Activated T-cell treated with anti-CD3 and anti-CD28 coated beads, Interleukin-2, amount 50 U/mL, for 4 hours (primary cell): ENCODE measurements around the gene TAOK3. TPM values are rescaled to one million over a fixed set of nuclear protein-coding genes. Genes with fewer than 3 reads are reported as not detected.

Experiments
- ATAC-seq, 2 donors: fragments of 200-7000 bp; cut with Tn5 transposase; one replicate each; pipeline ENCODE4 v1.10.0; 2021
- DNase-seq: peaks from one replicate; pipeline ENCODE4 v3.0.0-alpha.2; 2020
- H3K27me3 Mint-ChIP-seq: one replicate; pipeline ENCODE4 v1.8.0; 2021; ENCODE audit warnings: low read depth, mixed read lengths
- H3K36me3 Mint-ChIP-seq: one replicate; pipeline ENCODE4 v1.8.0; 2022; ENCODE audit warnings: mixed read lengths; ENCODE audit not compliant: insufficient read depth
- H3K4me1 Mint-ChIP-seq: one replicate; pipeline ENCODE4 v1.8.0; 2021; ENCODE audit warnings: low read depth, mixed read lengths
- H3K4me3 Mint-ChIP-seq: one replicate; pipeline ENCODE4 v1.8.0; 2021; ENCODE audit warnings: mild to moderate bottlenecking, moderate library complexity, mixed read lengths
- H3K9me3 Mint-ChIP-seq: one replicate; pipeline ENCODE4 v1.8.0; 2021; ENCODE audit warnings: mixed read lengths
- total RNA-seq, 3 donors: library from RNA; stranded (reverse); gene quantifications; one replicate each; pipeline ENCODE4 v1.2.1, GENCODE V29; 2021

The TAOK3 gene
- total RNA-seq, 3 donors from 2014 or later = 39.8 to 46.5 (median 43.9) TPM

- Mint-ChIP-seq H3K4me1 (no peaks in the 10 kb centered on the region), H3K27me3 (no peaks in the 10 kb centered on the region), H3K4me3 (no peak overlapping the region), H3K36me3 (peaks cover 26% of the 10 kb centered on the region), H3K9me3 (no peaks in the 10 kb centered on the region)
- no peak for DNase-seq
- no peak for ATAC-seq
Observed at GRCh38 chr12:118212606-118213005, 160.1 kb downstream of the TAOK3 start.

GRCh38 chr12:118206107-118206412 lies 166.6 kb downstream of the TAOK3 start:
- Mint-ChIP-seq H3K27me3 (no peaks in the 10 kb centered on the region), H3K36me3 (peaks cover 16% of the 10 kb centered on the region), H3K9me3 (no peaks in the 10 kb centered on the region), H3K4me1 (no peaks in the 10 kb centered on the region), H3K4me3 (no peak overlapping the region)
- no peak for DNase-seq
- ATAC-seq = no peak

- Mint-ChIP-seq H3K9me3 (no peaks in the 10 kb centered on the region), H3K4me3 (no peak overlapping the region), H3K27me3 (no peaks in the 10 kb centered on the region), H3K36me3 (peaks cover 28% of the 10 kb centered on the region), H3K4me1 (no peaks in the 10 kb centered on the region)
- ATAC-seq (no peak), DNase-seq (no peak)
Observed at GRCh38 chr12:118193958-118194357, 178.7 kb downstream of the TAOK3 start.

- H3K4me1 Mint-ChIP-seq = peaks cover 2% of the 10 kb centered on the region
- no peak for ATAC-seq
- no peaks in the 10 kb centered on the region for H3K9me3 Mint-ChIP-seq
- H3K27me3 Mint-ChIP-seq = no peaks in the 10 kb centered on the region
- H3K36me3 Mint-ChIP-seq = peaks cover 28% of the 10 kb centered on the region
- no peak overlapping the region for H3K4me3 Mint-ChIP-seq
- DNase-seq = no peak
Observed at GRCh38 chr12:118193477-118193876, 179.2 kb downstream of the TAOK3 start.

- DNase-seq = no peak
- ATAC-seq = no peak
- peaks cover 20% of the 10 kb centered on the region for H3K36me3 Mint-ChIP-seq
Observed at GRCh38 chr12:118190266-118190665, 182.4 kb downstream of the TAOK3 start.

GRCh38 chr12:118189741-118190191 lies 182.9 kb downstream of the TAOK3 start:
- Mint-ChIP-seq H3K36me3 (peaks cover 20% of the 10 kb centered on the region), H3K9me3 (no peaks in the 10 kb centered on the region), H3K27me3 (no peaks in the 10 kb centered on the region), H3K4me3 (no peak overlapping the region), H3K4me1 (peaks cover 14% of the 10 kb centered on the region)
- ATAC-seq = no peak
- DNase-seq = no peak

More at GRCh38 chr12:118190266-118190665, 182.4 kb downstream of the TAOK3 start:
- Mint-ChIP-seq H3K27me3 (no peaks in the 10 kb centered on the region), H3K4me1 (peaks cover 14% of the 10 kb centered on the region), H3K9me3 (no peaks in the 10 kb centered on the region), H3K4me3 (no peak overlapping the region)

- peaks cover 20% of the 10 kb centered on the region for H3K36me3 Mint-ChIP-seq
Observed at GRCh38 chr12:118188690-118189371, 183.9 kb downstream of the TAOK3 start.

GRCh38 chr12:118187751-118188435 lies 184.8 kb downstream of the TAOK3 start:
- peaks cover 18% of the 10 kb centered on the region for H3K4me1 Mint-ChIP-seq
- DNase-seq (no peak), ATAC-seq (no peak)
- peaks cover 20% of the 10 kb centered on the region for H3K36me3 Mint-ChIP-seq
- H3K27me3 Mint-ChIP-seq = no peaks in the 10 kb centered on the region
- H3K4me3 Mint-ChIP-seq = no peak overlapping the region
- H3K9me3 Mint-ChIP-seq = no peaks in the 10 kb centered on the region

More at GRCh38 chr12:118188690-118189371, 183.9 kb downstream of the TAOK3 start:
- no peak for DNase-seq
- no peaks in the 10 kb centered on the region for H3K27me3 Mint-ChIP-seq
- ATAC-seq = no peak
- no peaks in the 10 kb centered on the region for H3K9me3 Mint-ChIP-seq
- H3K4me3 Mint-ChIP-seq = no peak overlapping the region
- H3K4me1 Mint-ChIP-seq = peaks cover 14% of the 10 kb centered on the region

- Mint-ChIP-seq H3K27me3 (no peaks in the 10 kb centered on the region), H3K9me3 (no peaks in the 10 kb centered on the region), H3K36me3 (peaks cover 23% of the 10 kb centered on the region), H3K4me1 (peaks cover 24% of the 10 kb centered on the region), H3K4me3 (no peak overlapping the region)
- ATAC-seq = no peak
- no peak for DNase-seq
Observed at GRCh38 chr12:118185602-118186397, 186.9 kb downstream of the TAOK3 start.

- Mint-ChIP-seq H3K9me3 (no peaks in the 10 kb centered on the region), H3K4me3 (no peak overlapping the region), H3K4me1 (peaks cover 24% of the 10 kb centered on the region), H3K36me3 (peaks cover 21% of the 10 kb centered on the region), H3K27me3 (no peaks in the 10 kb centered on the region)
- no peak for ATAC-seq
- no peak for DNase-seq
Observed at GRCh38 chr12:118183711-118184110, 189.0 kb downstream of the TAOK3 start.

GRCh38 chr12:118183155-118183554 lies 189.6 kb downstream of the TAOK3 start:
- ATAC-seq (no peak), DNase-seq (no peak)
- no peaks in the 10 kb centered on the region for H3K27me3 Mint-ChIP-seq
- no peak overlapping the region for H3K4me3 Mint-ChIP-seq
- H3K36me3 Mint-ChIP-seq = peaks cover 21% of the 10 kb centered on the region
- H3K9me3 Mint-ChIP-seq = no peaks in the 10 kb centered on the region
- H3K4me1 Mint-ChIP-seq = peaks cover 22% of the 10 kb centered on the region

- H3K4me1 Mint-ChIP-seq = no peaks in the 10 kb centered on the region
- H3K36me3 Mint-ChIP-seq = peaks cover 40% of the 10 kb centered on the region
- H3K9me3 Mint-ChIP-seq = no peaks in the 10 kb centered on the region
- no peak for ATAC-seq
- DNase-seq = no peak
- H3K4me3 Mint-ChIP-seq = no peak overlapping the region
- H3K27me3 Mint-ChIP-seq = no peaks in the 10 kb centered on the region
Observed at GRCh38 chr12:118175823-118176447, 196.8 kb downstream of the TAOK3 start.

GRCh38 chr12:118166946-118167345 lies 205.8 kb downstream of the TAOK3 start:
- DNase-seq (no peak), ATAC-seq (peak; percentile 94 to 96)
- Mint-ChIP-seq H3K36me3 (peaks cover 48% of the 10 kb centered on the region), H3K4me3 (no peak overlapping the region), H3K4me1 (peaks cover 23% of the 10 kb centered on the region), H3K9me3 (no peaks in the 10 kb centered on the region), H3K27me3 (no peaks in the 10 kb centered on the region)

GRCh38 chr12:118164798-118165486 lies 207.8 kb downstream of the TAOK3 start:
- Mint-ChIP-seq H3K9me3 (no peaks in the 10 kb centered on the region), H3K27me3 (no peaks in the 10 kb centered on the region)
- no peak for DNase-seq

More at GRCh38 chr12:118164798-118165486, 207.8 kb downstream of the TAOK3 start:
- H3K36me3 Mint-ChIP-seq = peaks cover 51% of the 10 kb centered on the region
- no peak for ATAC-seq
- H3K4me1 Mint-ChIP-seq = peaks cover 23% of the 10 kb centered on the region
- H3K4me3 Mint-ChIP-seq = no peak overlapping the region
